Measurements from ENCODE around the gene P2RX7. TPM values are rescaled to one million over a fixed set of nuclear protein-coding genes. Genes with fewer than 3 reads are reported as not detected.

P2RX7 gene
- total and polyA plus RNA-seq, 9 donors = 4.7 to 10.8 (median 6.9) TPM

- Histone ChIP-seq H3K4me1 (ENCODE audit: insufficient read depth) (peaks cover 6% of the 10 kb centered on the region), H3K4me3 (no peak overlapping the region), H3K36me3 (no peaks in the 10 kb centered on the region), H3K27ac (no peak overlapping the region), H3K9me3 (no peaks in the 10 kb centered on the region), H3K27me3 (no peaks in the 10 kb centered on the region)
- WGBS, 3 donors = 78 to 87% (median 83%) methylated on average over 7 of the region's 7 CpGs
- DNase-seq = no peak
- intact Hi-C loops (cut with DNase I) = loop anchor here in 1 of 4 donors (10.0 kb wide), 1 partner anchor 91 kb away; no protein-coding TSS in a partner anchor
- TF ChIP-seq CTCF (IDR thresholded peaks at IDR 0.05) = no peak
Measured at GRCh38 chr12:121133838-121134237, 1.2 kb downstream of the P2RX7 start.

- WGBS, 3 donors = 93 to 95% (median 93%) methylated on average over 3 of the region's 3 CpGs
- H3K4me3 ChIP-seq = no peak overlapping the region
- no peaks in the 10 kb centered on the region for H3K27me3 ChIP-seq
- peaks cover 6% of the 10 kb centered on the region for H3K4me1 ChIP-seq (ENCODE audit: insufficient read depth)
- no peak for DNase-seq
- H3K36me3 ChIP-seq = no peaks in the 10 kb centered on the region
- H3K27ac ChIP-seq = no peak overlapping the region
- TF ChIP-seq POLR2A (IDR thresholded peaks at IDR 0.05) (no peak), EP300 (IDR thresholded peaks at IDR 0.05) (no peak), CTCF (IDR thresholded peaks at IDR 0.05) (no peak)
- intact Hi-C loops (cut with DNase I) = loop anchor here in 1 of 4 donors (10.0 kb wide), 1 partner anchor 89 kb away; no protein-coding TSS in a partner anchor
- H3K9me3 ChIP-seq = no peaks in the 10 kb centered on the region
Measured at GRCh38 chr12:121135320-121135719, 2.6 kb downstream of the P2RX7 start.

GRCh38 chr12:121137512-121137911 is 4.8 kb downstream of the P2RX7 start:
- WGBS, 3 donors = 70 to 93% (median 93%) methylated on average over 4 of the region's 4 CpGs
- H3K36me3 ChIP-seq = no peaks in the 10 kb centered on the region
- peaks cover 5% of the 10 kb centered on the region for H3K4me1 ChIP-seq (ENCODE audit: insufficient read depth)
- H3K27me3 ChIP-seq = no peaks in the 10 kb centered on the region
- H3K9me3 ChIP-seq = peaks cover 0 to 5% of the 10 kb centered on the region in 2 donors
- H3K27ac ChIP-seq = no peak overlapping the region
- TF ChIP-seq CTCF (IDR thresholded peaks at IDR 0.05) = no peak
- no peak for TF ChIP-seq EP300 (IDR thresholded peaks at IDR 0.05)
- TF ChIP-seq POLR2A (IDR thresholded peaks at IDR 0.05) = no peak
- DNase-seq = no peak
- H3K4me3 ChIP-seq = no peak overlapping the region
- intact Hi-C loops (cut with DNase I) = loop anchor here in 1 of 4 donors (10.0 kb wide), 1 partner anchor 87 kb away; no protein-coding TSS in a partner anchor

GRCh38 chr12:121138284-121138683 is 5.6 kb downstream of the P2RX7 start:
- Histone ChIP-seq H3K4me1 (ENCODE audit: insufficient read depth) (peaks cover 5% of the 10 kb centered on the region), H3K4me3 (no peak overlapping the region), H3K27ac (no peak overlapping the region), H3K36me3 (no peaks in the 10 kb centered on the region), H3K9me3 (peaks cover 0 to 5% of the 10 kb centered on the region in 2 donors), H3K27me3 (no peaks in the 10 kb centered on the region)
- WGBS, 3 donors = 94 to 97% (median 95%) methylated on average over 5 of the region's 5 CpGs
- intact Hi-C loops (cut with DNase I) = loop anchor here in 1 of 4 donors (10.0 kb wide), 1 partner anchor 87 kb away; no protein-coding TSS in a partner anchor
- TF ChIP-seq POLR2A (IDR thresholded peaks at IDR 0.05) = no peak
- TF ChIP-seq EP300 (IDR thresholded peaks at IDR 0.05) = no peak
- no peak for TF ChIP-seq CTCF (IDR thresholded peaks at IDR 0.05)
- DNase-seq = no peak

All from ovary (tissue), 9 donors.